ENCODE data around the gene PRDM12.
"Not testable (repeated sequence)": the region's sequence is repeated elsewhere in the genome, so short reads cannot be mapped to it uniquely, and the experiment has no call there.

PRDM12 gene

DNA sequence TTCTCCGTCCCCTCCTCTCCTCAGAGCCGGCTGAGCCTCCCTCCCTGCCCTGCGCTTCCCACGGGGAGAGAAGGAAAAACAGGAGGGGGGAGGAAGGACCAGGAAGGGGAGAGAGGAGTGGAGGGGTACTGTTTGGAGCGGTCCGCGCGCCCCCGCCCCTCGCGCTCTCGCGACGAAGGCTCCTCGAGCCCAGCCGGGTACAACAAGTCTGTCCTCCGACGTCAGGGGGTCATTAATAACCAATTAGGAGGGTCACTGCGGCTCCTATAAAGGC is 480 bp upstream of the PRDM12 start:
- DNase-seq (ENCODE audit: low read depth in 2 of 3, low spot score in 2 of 3): no peak

DNA sequence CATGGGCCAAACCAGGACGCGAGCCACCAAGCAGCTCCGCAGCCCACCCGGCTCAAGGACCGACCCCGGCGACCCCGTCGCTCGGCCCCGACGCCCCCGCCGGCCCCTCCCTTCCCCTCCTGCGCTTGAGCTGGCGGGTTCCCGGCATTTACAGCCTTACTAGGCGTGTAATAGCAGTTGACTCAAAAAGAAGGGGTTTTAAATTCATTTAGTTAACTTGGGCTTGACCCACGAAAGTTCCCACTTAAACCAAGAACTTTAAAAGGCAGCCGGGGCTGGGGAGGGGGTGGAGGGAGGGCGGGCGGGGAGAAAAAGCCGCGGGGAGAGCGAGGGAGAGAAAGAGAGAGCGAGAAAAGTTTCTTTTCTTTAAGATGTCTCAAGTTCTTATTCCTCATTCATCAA is 636 bp downstream of the PRDM12 start:
- no peak for DNase-seq (ENCODE audit: low read depth in 2 of 3, low spot score in 2 of 3)

DNA sequence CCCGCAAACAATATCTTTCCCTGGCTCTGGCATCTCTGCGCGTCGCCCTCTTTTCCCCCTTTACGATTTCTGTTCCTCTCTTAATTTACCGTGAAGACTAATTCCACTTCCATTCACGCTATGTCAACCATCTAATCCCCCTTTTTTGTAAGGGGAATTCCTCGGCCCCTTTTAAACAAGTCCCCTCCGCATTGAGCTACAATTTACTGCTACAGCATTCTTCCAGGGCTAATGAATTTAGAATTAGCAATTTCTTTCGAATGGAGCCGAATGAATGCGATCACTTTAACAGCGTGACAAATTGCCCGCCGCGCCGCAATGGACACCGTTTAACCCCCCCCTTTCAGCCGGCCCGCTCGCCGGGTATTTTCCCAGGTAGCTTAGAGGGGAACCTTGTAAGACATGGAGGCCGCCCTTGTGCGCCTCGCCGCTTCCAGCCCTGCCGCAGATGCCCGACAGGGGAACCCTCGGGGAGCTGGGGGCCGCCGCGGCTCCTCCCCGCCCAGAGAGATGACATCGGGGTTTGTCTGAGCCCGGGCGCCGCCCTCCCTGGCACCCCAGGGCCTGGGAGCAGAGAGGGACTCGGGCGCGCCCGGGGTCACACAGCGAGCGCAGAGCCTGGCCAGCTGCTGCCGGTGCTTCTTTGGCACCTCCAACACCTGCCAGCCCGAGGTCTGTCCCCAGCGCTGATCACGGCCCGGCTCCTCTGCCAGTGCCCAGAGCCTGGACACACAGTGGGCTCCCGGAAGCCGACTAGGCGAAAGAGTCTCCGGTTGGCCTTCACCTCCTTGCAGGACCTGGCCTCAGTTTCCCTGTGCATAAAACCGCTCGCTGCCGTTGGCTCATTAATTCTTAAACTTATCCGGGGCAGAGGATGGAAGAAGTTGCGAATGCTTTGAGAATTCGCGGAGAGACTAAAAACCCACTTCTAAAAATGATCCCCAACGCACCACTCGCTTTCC is 1.3 kb downstream of the PRDM12 start:
- DNase-seq (ENCODE audit: low read depth in 2 of 3, low spot score in 2 of 3): no peak

DNA sequence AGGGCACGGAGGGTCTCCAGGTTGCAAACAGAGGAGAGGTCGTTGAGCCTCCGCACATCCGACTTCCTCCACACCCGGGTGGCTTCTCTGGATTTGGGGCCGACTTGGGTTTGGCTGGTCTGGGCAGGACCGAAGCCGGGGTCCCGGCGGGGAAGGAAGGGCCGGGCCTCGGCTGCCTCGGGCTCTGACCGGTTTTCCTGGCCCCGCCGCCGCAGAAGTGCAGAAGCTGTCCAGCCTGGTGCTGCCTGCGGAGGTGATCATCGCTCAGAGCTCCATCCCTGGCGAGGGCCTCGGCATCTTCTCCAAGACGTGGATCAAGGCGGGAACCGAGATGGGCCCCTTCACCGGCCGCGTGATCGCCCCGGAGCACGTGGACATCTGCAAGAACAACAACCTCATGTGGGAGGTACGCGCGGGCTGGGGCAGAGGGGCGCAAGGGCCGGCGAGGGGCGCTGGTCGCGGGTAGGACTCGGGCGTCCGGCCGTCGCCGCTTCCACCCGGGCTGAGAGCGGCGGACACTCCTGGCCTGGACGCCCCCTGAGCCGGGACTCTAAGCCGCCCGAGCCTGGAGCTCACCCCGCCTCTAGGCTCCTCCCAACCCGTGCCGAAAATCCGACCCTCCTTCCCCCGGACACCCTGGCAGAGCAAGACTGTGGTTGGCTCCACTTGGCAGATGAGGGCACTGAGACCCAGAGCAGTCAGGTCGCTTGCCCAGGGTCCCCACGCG is 2.2 kb downstream of the PRDM12 start:
- DNase-seq (ENCODE audit: low read depth in 2 of 3, low spot score in 2 of 3): no peak

DNA sequence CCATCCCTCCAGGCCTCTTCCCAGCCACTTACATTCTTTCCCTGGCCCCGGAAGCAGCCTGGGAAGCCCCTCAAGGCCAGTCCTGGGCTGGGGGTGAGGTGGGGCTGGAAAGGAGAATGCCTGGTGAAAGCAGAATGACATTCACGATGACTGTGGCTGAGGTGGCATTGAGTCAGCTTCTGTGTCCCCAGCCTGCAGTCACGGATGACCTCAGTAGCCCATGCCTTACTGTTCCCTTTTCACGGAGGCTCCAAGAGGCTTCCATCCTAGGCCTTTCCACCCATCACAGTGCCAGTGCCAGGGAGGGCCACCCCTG is 2.7 kb downstream of the PRDM12 start:
- DNase-seq (ENCODE audit: low read depth in 2 of 3, low spot score in 2 of 3): no peak

DNA sequence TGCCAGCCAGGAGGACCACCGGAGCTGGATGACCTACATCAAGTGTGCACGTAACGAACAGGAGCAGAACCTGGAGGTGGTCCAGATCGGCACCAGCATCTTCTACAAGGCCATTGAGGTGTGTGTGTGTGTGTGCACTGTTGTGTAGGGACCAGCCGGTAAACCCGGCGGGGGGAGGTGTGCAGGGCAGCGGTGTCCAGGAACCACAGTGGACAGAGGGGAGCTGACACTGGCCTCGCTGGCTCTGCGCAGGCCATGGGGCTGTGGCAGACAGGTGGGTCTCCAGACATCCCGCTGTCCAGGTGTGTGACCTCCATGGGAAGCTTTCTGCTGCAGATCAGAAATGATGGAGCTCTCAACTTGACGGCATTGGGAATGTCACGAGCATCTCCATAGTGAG is 3.8 kb downstream of the PRDM12 start:
- no peak for DNase-seq (ENCODE audit: low read depth in 2 of 3, low spot score in 2 of 3)

DNA sequence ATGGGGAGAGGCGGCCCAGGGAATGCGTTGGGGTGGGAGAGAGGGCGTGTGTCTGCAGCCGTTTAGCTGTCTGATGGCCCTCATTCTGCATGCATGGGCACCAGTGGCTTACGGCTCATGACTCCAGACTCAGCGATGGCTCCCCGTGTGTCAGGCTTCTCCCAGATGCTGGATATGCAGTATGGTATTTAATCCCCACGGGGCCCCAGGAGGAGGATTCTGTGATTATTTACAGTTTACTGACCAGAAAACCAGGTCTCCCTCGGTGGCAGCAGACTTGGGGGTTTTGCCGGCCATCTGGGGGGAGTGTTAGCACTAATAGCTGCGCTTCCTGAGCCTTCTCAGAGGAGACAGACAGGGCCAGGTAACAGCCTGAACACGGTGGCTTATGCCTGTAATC is 4.3 kb downstream of the PRDM12 start:
- no peak for DNase-seq (ENCODE audit: low read depth in 2 of 3, low spot score in 2 of 3)

DNA sequence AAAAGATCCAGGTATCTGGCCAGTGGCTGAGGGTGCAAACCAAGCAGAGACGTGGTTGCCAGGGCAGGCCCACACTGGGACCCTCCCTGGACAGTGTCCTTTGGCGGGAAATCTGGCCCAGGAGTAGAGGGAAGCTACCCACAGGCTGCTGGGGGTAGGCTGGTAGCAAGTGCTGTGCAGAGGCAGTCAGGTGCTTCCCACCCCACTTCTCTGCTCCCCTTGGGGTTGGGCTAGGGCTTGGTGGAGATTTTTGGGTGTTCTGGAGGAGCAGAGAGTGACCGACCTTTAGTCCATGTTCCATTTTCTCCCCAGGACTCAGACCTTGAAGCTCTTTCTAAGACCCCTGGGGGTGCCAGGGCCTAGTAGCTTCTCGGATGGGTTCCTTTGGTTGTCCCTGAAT is 5.6 kb downstream of the PRDM12 start:
- DNase-seq (ENCODE audit: low read depth in 2 of 3, low spot score in 2 of 3): no peak

DNA sequence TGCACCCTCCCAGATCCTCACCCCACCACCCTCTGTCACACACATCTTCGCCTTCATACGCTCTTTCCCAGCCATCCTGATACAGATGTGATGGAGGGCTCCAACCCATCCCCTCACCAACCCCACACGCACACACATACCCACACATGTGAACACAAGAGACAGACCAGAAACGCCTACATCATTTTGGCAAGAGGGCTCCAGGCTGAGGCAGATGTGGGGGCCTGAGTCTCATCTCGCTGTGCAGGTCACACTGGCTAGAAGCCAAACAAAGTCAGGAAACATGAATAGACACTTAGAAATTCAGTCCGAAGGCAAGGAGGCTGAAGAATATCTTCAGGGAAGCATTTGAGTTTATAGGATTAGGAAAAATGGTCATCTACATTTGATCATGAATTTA is 6.2 kb downstream of the PRDM12 start:
- DNase-seq (ENCODE audit: low read depth in 2 of 3, low spot score in 2 of 3): no peak

DNA sequence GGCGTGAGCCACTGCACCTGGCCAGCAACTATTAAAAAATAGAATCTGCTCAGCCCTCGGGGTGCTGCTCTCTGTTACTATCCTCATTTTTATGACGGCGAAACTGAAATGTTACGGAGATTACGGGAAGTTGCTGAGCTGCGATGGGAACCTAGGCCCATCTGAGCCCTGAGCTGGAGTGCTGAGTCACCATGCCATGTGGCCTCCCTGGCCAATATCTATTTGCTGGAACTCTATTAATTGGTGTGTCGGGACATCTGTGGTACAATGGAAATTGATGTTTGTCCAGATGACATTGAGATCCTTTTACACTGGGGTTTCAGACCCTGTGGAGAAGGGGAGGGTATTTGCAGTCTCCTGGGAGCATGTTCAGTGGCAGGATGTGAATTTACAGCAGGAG is 8.1 kb downstream of the PRDM12 start:
- DNase-seq (ENCODE audit: low read depth in 2 of 3, low spot score in 2 of 3): no peak

DNA sequence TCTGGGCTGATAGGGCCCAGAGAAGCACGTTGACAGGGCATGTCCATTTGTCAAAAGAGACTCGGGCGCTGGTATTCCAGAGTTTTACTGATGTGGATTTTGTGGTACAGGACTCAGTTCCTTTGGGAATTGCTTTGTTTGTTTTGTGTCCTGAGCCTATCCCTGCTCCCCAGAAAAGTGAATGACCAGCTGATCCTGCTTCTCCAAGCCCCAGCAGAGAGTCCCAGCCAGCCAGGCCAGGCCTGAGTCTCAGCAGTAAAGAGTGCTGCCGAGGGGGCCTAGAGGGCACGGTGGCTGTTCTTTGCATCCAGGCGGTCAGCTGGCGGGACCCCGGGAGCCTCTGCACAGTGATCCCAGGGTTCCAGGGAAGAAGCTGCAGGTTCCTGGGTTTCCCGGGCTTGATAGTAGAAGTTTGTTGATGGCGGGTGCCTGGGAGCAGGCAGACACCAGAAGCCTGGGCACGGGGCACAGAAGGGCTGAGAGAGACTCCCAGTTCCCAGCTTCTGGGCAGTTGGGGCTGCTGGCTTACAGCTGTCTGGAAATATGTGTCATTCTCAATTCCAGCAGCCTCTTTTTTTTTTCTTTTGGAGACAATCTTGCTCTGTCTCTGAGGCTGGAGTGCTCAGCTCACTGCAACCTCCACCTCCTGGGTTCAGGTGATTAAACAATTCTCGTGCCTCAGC is 8.7 kb downstream of the PRDM12 start:
- DNase-seq (ENCODE audit: low read depth in 2 of 3, low spot score in 2 of 3): no peak

DNA sequence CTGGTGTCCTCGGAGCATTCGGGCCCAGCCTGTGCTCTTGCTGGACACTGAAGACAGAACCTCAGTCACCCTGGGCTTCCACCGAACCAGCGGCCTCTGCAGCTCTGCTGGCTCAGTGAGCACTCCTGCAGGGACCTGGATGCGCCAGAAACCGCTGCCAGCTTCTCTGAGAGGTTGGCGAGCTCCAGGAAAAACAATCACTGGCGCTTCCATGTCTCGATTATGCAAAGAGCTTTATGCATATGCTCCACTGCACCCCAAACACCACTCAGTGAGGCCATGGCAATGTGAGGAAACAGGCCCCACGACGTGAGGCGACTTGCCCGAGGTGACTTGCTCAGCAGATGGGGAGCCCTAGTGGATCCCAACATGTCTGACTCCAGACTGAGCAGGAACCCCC is 11.0 kb downstream of the PRDM12 start:
- DNase-seq (ENCODE audit: low read depth in 2 of 3, low spot score in 2 of 3): no peak

DNA sequence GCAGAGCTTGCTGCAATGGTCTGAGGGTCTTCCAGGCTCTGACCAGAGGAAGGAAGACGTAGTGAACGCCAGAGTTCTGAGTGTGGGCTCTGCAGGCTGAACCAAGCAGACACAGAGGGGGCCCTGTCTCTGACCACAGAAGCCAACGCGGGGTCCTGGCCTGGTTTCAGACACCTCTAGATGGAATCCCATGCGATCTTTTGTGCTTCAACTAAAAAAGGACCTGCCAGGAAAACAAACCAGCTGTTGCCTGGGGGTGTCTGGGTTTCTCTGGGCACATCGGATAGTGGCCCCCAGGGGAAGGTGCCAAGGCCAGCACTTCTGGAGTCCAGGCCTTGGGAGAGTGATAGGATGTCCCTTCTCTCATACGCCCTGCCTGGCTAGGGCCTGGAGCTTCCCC is 12.9 kb downstream of the PRDM12 start:
- DNase-seq (ENCODE audit: low read depth in 2 of 3, low spot score in 2 of 3): no peak

DNA sequence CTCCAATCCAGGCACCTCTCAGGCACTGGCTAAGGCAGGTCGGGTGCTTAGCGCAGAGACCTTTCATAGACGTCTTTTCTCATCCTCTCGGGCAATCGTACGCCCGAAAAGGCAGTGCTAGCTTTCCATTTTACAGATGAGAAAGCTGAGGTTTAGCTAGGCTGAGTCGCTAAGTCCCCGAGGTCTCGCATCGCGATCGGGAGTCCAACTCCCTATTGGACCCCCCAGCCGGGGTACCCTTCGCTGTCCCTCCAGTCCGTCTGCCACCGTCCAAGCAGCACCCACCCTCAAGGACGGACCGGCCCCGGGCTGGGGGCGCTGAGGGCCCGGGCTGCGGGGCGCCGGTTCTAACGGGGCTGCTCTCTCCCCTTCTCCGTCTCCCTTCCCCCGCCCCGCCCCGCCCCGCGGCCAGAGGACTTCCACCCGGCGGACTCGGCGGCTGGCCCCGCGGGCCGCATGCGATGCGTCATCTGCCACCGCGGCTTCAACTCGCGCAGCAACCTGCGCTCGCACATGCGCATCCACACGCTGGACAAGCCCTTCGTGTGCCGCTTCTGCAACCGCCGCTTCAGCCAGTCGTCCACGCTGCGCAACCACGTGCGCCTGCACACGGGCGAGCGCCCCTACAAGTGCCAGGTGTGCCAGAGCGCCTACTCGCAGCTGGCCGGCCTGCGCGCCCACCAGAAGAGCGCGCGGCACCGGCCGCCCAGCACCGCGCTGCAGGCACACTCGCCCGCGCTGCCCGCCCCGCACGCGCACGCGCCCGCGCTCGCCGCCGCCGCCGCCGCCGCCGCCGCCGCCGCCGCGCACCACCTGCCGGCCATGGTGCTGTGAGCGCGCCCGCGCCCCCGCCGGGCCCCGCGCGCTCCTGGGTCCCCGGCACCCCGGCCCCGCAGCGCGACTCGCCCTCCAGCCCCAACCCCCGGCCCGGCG is 16.7 kb downstream of the PRDM12 start:
- peak in 2 of 3 experiments; percentile 31 to 52 for DNase-seq (ENCODE audit: low read depth in 2 of 3, low spot score in 2 of 3)

DNA sequence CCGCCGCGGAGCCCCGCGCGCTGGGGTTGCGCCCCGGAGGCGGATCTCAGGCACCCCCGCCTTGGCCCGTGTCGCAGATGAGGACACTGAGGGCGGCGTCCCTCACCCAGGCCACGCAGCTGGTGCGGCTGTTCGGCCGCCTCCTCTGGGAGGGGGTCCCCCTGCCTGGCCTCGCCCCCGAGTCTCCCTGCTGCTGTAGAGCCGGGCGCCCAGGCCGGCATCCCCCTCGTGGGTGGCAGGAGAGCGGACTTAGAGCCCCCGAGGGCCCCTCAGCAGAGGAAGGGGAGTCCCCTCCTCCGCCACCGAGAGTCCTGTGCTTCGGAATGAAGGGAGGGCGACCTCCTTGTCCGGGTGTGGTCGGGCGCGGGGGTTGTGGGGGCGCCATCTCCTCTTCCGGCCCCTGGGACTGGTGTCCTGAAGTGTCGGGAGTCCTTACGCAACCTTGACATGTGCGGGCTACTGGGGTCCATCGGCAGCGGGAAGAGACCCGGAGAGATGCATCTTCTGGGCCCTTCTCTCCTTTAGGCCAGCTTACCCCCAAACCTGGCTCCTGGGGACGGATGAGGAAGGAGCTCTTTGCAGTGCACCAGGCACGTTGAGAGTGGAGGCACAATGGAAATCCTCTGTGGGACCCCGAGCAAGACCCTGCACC is 17.5 kb downstream of the PRDM12 start:
- no peak for DNase-seq (ENCODE audit: low read depth in 2 of 3, low spot score in 2 of 3)

DNA sequence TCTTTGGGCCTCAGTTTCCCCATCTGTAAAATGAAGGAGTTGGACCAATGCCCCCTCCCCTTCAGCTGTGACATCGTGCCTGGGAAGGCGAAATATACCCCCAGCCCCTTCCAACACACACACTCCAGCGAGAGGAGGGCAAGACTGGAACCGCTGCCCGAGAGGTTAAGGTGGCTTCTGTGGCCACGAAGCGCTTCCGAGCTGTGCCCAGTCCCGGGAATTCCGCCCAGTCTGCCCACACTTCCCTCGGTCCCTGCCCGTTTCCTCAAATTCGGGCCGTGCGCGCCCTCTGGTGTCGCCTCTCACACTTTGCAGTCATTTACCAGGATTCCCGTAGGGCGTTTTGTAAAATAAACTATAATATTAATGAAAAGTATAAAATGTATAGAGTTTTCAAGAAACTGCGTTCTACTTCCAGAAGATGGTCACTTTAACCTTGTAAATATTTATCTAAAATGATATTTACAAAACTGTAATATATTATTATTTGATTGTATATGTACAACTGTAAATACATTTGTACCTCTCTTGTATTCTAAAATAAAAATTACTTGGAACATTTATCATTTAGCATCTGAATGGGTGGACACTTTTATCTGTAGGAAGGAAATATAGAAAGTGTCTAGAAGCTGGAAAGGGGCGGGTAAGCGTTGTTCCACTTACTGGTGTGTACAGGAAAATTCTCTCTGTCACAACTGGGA is 18.2 kb downstream of the PRDM12 start:
- DNase-seq (ENCODE audit: low read depth in 2 of 3, low spot score in 2 of 3): no peak

DNA sequence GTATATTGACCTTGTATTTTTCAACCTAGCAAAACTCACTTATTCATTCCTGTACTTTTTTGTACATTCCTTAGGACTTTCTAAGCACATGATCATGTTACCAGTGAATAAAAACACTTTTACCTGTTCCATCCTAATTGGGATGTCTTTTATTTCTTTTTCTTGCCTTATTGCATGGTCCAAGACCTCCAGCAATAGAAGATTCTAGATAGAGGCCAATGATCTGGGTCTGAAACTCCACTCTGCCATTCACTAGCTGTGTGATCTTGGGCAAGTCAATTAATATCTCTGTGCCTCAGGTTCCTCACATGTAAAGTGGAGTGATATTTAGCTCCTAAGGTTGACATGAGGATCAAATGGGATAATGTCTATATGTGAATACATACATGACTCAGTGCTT is 20.7 kb downstream of the PRDM12 start:
- DNase-seq (ENCODE audit: low read depth in 2 of 3, low spot score in 2 of 3): no peak

DNA sequence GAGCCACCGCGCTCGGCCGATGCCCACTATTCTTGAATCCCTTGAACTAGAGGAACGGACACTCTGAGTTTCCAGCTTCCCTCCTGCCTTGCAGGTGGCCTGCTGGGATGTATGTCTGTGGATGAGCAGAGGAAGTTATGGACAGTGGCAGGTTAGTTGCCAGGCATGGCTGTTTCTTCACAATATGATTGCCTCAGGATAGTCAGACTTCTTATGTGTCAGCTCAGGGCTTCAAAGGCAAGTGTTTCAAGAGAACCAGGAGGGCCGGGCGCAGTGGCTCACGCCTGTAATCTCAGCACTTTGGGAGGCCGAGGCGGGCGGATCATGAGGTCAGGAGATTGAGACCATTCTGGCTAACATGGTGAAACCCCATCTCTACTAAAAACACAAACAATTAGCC is 21.6 kb downstream of the PRDM12 start:
- not testable (repeated sequence) for DNase-seq (ENCODE audit: low read depth in 2 of 3, low spot score in 2 of 3)

DNA sequence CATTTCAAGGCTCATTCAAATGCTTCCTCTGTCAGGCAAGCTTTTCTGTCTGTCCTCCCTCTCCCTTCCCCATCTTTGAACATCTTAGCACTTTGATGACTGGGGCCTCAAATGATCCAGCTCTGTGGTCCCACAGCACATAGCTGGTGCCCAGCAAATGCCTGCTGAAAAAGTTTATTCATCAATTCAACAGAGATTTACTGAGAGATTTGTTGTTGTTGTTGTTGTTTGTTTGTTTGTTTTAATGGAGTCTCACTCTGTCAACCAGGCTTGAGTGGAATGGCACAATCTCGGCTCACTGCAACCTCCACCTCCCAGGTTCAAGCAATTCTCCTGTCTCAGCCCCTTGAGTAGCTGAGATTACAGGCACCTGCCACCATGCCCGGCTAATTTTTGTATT is 23.2 kb downstream of the PRDM12 start:
- no peak for DNase-seq (ENCODE audit: low read depth in 2 of 3, low spot score in 2 of 3)

DNA sequence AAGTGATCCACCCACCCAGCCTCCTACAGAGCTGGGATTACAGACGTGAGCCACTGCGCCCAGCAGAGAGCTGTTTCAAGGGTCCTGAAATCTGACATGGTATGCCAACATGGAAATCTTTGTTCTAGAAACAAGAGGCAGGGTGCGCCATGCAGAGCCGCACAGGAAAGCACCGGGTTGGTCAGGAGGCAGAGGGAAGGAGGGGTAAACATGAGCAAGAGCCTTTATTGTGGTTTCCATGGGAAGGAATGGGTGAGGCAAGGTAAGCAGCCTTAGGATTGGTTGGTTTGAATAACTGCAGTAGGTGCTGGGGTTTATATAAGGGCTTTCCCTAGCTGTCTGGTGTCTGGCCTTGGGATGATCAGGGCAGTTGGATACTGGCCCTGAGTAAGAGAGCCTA is 23.7 kb downstream of the PRDM12 start:
- DNase-seq (ENCODE audit: low read depth in 2 of 3, low spot score in 2 of 3): no peak

All from activated CD8-positive, alpha-beta memory T cell treated with anti-CD3 and anti-CD28 coated beads for 48 hours (primary cell).